ENCODE data around the gene DCAF4. TPM values are rescaled to one million over a fixed set of nuclear protein-coding genes. Genes with fewer than 3 reads are reported as not detected.

Gene DCAF4
- total and polyA plus RNA-seq, 5 donors: 2.9 to 7.4 (median 6.8) TPM

- no peak overlapping the region for H3K4me3 ChIP-seq (ENCODE audit: low read length)
- ATAC-seq (no peak), DNase-seq (no peak)
- intact Hi-C loops (cut with DNase I): loop anchor here in 1 of 4 donors (10.0 kb wide), 1 partner anchor 49 kb away; no protein-coding TSS in a partner anchor
- no peaks in the 10 kb centered on the region for H3K9me3 ChIP-seq (ENCODE audit: control insufficient read depth, low read length)
- H3K27me3 ChIP-seq (ENCODE audit: control insufficient read depth, insufficient read depth): no peaks in the 10 kb centered on the region
- peaks cover 3% of the 10 kb centered on the region for H3K4me1 ChIP-seq (ENCODE audit: control insufficient read depth, insufficient read depth, low read length)
- WGBS: 52% methylated on average over 4 of the region's 4 CpGs
- H3K27ac ChIP-seq (ENCODE audit: low read length): no peak overlapping the region
Observed at GRCh38 chr14:72883961-72884360, 42.3 kb upstream of the DCAF4 start.

DNA sequence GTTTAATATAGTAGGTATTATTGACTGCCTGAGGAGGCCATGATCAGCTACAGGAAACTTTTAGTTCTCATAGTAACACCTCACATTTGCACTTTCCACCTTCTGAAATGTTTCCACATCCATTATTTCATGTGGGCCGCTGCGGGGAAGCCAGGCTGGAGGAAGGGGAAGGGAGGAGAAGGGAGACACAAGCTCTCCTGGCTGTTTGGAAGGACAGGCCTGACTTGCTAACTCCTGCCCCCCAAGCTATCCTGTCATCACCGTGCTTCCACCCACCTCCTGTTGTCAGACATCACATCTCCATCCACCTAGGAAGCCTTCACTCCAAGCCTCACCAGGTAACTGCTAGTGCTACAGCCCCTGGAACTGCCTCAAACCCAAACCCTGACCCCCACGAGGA lies 41.9 kb upstream of the DCAF4 start:
- Histone ChIP-seq H3K4me3 (ENCODE audit: low read length) (no peak overlapping the region), H3K4me1 (ENCODE audit: control insufficient read depth, insufficient read depth, low read length) (peaks cover 3% of the 10 kb centered on the region), H3K27ac (ENCODE audit: low read length) (no peak overlapping the region), H3K27me3 (ENCODE audit: control insufficient read depth, insufficient read depth) (no peaks in the 10 kb centered on the region), H3K9me3 (ENCODE audit: control insufficient read depth, low read length) (no peaks in the 10 kb centered on the region)
- 56% methylated on average over 4 of the region's 4 CpGs for WGBS
- ATAC-seq: no peak
- DNase-seq: no peak
- intact Hi-C loops (cut with DNase I): loop anchor here in 1 of 4 donors (10.0 kb wide), 1 partner anchor 50 kb away; no protein-coding TSS in a partner anchor

DNA sequence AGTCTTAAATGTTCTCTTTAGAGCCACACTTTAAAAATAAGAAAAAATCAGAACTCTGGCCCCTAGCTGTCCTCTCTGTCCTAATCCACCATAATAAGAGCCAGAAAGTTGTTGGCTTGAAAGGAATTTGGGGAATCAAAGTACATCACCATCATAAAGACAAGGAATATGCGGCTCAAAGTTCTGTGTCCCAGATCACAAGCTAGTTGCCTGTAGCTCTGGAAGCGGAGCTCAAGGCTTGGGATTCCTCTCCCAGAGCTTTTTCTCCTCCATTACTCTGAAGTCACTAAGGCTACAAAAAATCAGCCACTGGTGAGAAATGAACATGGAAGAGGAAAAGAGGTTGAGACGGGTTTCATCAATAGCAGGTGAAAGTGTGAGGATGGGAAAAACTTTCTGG lies 38.8 kb upstream of the DCAF4 start:
- ATAC-seq (no peak), DNase-seq (no peak)
- 89% methylated on average over 3 of the region's 3 CpGs for WGBS
- Histone ChIP-seq H3K4me3 (ENCODE audit: low read length) (no peak overlapping the region), H3K4me1 (ENCODE audit: control insufficient read depth, insufficient read depth, low read length) (peaks cover 3% of the 10 kb centered on the region), H3K27me3 (ENCODE audit: control insufficient read depth, insufficient read depth) (peaks cover 2% of the 10 kb centered on the region), H3K27ac (ENCODE audit: low read length) (no peak overlapping the region), H3K9me3 (ENCODE audit: control insufficient read depth, low read length) (no peaks in the 10 kb centered on the region)
- intact Hi-C loops (cut with DNase I): loop anchor here in 1 of 4 donors (10.0 kb wide), 1 partner anchor 53 kb away; no protein-coding TSS in a partner anchor

GRCh38 chr14:72888192-72888591 lies 38.1 kb upstream of the DCAF4 start:
- peak overlapping the region; percentile 42 for H3K27ac ChIP-seq (ENCODE audit: low read length)
- DNase-seq: no peak
- intact Hi-C loops (cut with DNase I): loop anchor here in 1 of 4 donors (10.0 kb wide), 1 partner anchor 53 kb away; no protein-coding TSS in a partner anchor
- no peaks in the 10 kb centered on the region for H3K9me3 ChIP-seq (ENCODE audit: control insufficient read depth, low read length)
- peaks cover 2% of the 10 kb centered on the region for H3K27me3 ChIP-seq (ENCODE audit: control insufficient read depth, insufficient read depth)
- no peak for ATAC-seq
- H3K4me3 ChIP-seq (ENCODE audit: low read length): no peak overlapping the region
- WGBS: 72% methylated on average over 2 of the region's 2 CpGs
- peaks cover 3% of the 10 kb centered on the region for H3K4me1 ChIP-seq (ENCODE audit: control insufficient read depth, insufficient read depth, low read length)

GRCh38 chr14:72888636-72889201 lies 37.5 kb upstream of the DCAF4 start:
- peak overlapping the region; percentile 6 for H3K27ac ChIP-seq (ENCODE audit: low read length)
- intact Hi-C loops (cut with DNase I): loop anchor here in 1 of 4 donors (10.0 kb wide), 1 partner anchor 54 kb away; no protein-coding TSS in a partner anchor
- H3K9me3 ChIP-seq (ENCODE audit: control insufficient read depth, low read length): no peaks in the 10 kb centered on the region
- DNase-seq (no peak), ATAC-seq (no peak)
- no peak overlapping the region for H3K4me3 ChIP-seq (ENCODE audit: low read length)
- WGBS: 79% methylated on average over 2 of the region's 2 CpGs
- H3K4me1 ChIP-seq (ENCODE audit: control insufficient read depth, insufficient read depth, low read length): peaks cover 3% of the 10 kb centered on the region
- peaks cover 2% of the 10 kb centered on the region for H3K27me3 ChIP-seq (ENCODE audit: control insufficient read depth, insufficient read depth)

GRCh38 chr14:72889366-72889765 lies 36.9 kb upstream of the DCAF4 start:
- no peaks in the 10 kb centered on the region for H3K4me1 ChIP-seq (ENCODE audit: control insufficient read depth, insufficient read depth, low read length)
- DNase-seq (no peak), ATAC-seq (no peak)
- H3K27me3 ChIP-seq (ENCODE audit: control insufficient read depth, insufficient read depth): peaks cover 2% of the 10 kb centered on the region
- 52% methylated on average over 5 of the region's 5 CpGs for whole genome bisulfite sequencing
- H3K27ac ChIP-seq (ENCODE audit: low read length): peak overlapping the region; percentile 48
- no peak overlapping the region for H3K4me3 ChIP-seq (ENCODE audit: low read length)
- intact Hi-C loops (cut with DNase I): loop anchor here in 1 of 4 donors (10.0 kb wide), 1 partner anchor 55 kb away; no protein-coding TSS in a partner anchor
- no peaks in the 10 kb centered on the region for H3K9me3 ChIP-seq (ENCODE audit: control insufficient read depth, low read length)

DNA sequence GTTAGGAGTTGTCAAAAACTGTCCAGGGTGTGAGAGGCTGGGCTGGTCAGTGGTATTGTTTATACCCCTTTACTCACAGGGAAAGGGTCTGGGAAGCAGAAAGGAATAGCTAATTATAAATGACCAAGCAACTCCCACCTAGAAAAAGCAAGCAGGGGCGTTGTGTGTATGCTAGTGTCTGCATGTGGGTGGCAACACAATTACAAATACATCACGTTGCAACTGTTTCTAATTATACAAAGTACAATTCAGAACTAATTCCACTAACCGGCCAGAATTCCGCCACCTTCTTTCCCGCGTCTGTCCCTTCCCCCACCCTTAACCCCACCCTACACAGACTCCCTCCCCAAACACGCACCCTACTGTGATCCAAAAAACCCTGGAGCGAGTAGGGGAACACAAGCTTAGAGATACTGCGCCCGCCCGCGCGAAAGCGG lies 34.6 kb upstream of the DCAF4 start:
- peak overlapping the region; percentile 95 for H3K4me3 ChIP-seq (ENCODE audit: low read length)
- peaks cover 2% of the 10 kb centered on the region for H3K27me3 ChIP-seq (ENCODE audit: control insufficient read depth, insufficient read depth)
- no peaks in the 10 kb centered on the region for H3K4me1 ChIP-seq (ENCODE audit: control insufficient read depth, insufficient read depth, low read length)
- DNase-seq (no peak), ATAC-seq (no peak)
- intact Hi-C loops (cut with DNase I): loop anchor here in 3 of 4 donors (5.0 to 10.0 kb wide), 5 partner anchors 77 to 277 kb away; no protein-coding TSS in a partner anchor
- 3% methylated on average over 14 of the region's 14 CpGs for WGBS
- no peaks in the 10 kb centered on the region for H3K9me3 ChIP-seq (ENCODE audit: control insufficient read depth, low read length)
- H3K27ac ChIP-seq (ENCODE audit: low read length): peak overlapping the region; percentile 28

DNA sequence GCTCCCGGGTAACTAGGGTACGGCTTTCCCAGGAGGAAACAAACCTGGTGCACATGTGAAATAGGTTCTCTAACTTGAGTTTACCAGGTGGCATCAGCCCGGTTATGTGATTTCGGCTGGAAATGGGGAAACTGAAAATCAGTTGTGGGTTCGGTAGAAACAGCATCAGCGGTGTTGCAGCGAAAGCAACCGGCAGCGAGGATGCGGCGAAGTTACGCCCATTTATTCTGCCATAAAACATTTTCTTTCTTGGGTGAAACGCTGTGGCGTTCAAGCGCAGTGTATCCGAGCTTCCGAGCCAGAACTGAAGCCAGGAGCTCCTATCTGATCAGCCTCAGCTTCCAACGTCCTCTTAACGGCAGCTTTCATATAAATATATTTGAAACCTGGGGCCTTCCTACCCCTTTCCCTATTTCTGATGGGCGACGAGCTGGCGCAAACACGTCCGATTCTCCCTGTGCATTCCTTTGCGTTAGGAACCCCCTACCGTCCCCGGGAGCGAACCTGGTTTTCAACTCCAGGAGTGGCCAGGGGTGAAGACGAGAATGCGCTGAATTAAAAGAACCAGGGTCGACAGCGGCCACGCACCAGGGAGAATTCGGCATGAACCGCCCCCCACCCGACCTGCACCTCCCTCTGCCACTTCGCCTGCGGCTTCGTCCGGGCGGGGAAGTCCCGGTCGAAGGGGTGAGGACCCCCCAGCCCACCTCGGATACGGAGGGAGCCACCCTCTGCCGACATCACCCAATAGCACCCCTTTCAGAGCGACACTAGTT lies 34.0 kb upstream of the DCAF4 start:
- ATAC-seq (no peak), DNase-seq (peak in 2 of 3 donors; percentile 53 to 60)
- Histone ChIP-seq H3K4me3 (ENCODE audit: low read length) (peak overlapping the region; percentile 95), H3K9me3 (ENCODE audit: control insufficient read depth, low read length) (no peaks in the 10 kb centered on the region), H3K27me3 (ENCODE audit: control insufficient read depth, insufficient read depth) (peaks cover 2% of the 10 kb centered on the region), H3K4me1 (ENCODE audit: control insufficient read depth, insufficient read depth, low read length) (no peaks in the 10 kb centered on the region), H3K27ac (ENCODE audit: low read length) (peak overlapping the region; percentile 28)
- intact Hi-C loops (cut with DNase I): loop anchor here in 3 of 4 donors (5.0 to 10.0 kb wide), 5 partner anchors 77 to 277 kb away; no protein-coding TSS in a partner anchor
- WGBS: under 1% methylated on average over 47 of the region's 47 CpGs

GRCh38 chr14:72892879-72893635 lies 33.2 kb upstream of the DCAF4 start:
- peaks cover 2% of the 10 kb centered on the region for H3K27me3 ChIP-seq (ENCODE audit: control insufficient read depth, insufficient read depth)
- ATAC-seq (peak; percentile 34 to 36), DNase-seq (peak; percentile 23 to 69 (median 55))
- H3K27ac ChIP-seq (ENCODE audit: low read length): peak overlapping the region; percentile 10
- no peaks in the 10 kb centered on the region for H3K4me1 ChIP-seq (ENCODE audit: control insufficient read depth, insufficient read depth, low read length)
- intact Hi-C loops (cut with DNase I): loop anchor here in 3 of 4 donors (5.0 to 10.0 kb wide), 5 partner anchors 78 to 278 kb away; no protein-coding TSS in a partner anchor
- peak overlapping the region; percentile 95 for H3K4me3 ChIP-seq (ENCODE audit: low read length)
- 1% methylated on average over 68 of the region's 68 CpGs for WGBS
- no peaks in the 10 kb centered on the region for H3K9me3 ChIP-seq (ENCODE audit: control insufficient read depth, low read length)

DNA sequence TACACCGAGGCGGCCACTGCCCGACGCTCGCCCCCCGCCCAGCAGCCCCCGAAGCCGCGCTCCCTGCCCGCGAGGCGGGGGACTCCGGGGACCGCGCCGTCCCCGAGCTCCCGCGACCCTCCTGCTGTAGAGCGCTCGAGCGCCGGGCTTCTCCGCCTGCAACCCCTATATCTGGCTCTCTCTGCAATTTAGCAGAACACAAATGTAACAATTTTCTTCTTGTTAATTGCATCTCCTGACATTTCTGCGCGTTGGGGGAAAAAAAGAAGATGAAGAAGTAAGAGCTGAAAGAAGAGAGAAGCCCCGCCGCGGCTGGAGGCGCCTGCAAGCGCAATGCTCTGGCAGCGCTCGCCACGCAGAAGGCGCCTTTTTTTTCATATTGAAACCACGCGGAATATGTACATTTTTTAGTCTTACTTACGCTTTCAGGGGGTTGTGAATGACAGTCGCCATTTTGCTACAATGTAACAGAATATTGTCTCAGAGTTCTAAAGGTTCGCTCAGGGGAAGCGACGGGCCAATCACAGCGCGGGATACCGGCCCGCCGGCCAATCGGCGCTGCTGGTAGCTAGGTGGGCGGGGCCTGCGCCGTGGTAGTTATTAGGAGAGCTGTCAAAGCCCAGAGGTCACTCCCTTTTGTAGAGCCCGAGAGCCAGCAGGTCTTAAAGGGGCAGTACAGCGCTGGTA lies 32.5 kb upstream of the DCAF4 start, which contains the start of gene DPF3:
DPF3 (minus strand) TSS at position 466 of the 687 bp plus-strand sequence; CDS start at position 453, 13 bp downstream.
- DNase-seq (peak; percentile 97 to 99 (median 98)), ATAC-seq (peak; percentile 99)
- Histone ChIP-seq H3K9me3 (ENCODE audit: control insufficient read depth, low read length) (no peaks in the 10 kb centered on the region), H3K27ac (ENCODE audit: low read length) (peak within 1 kb of the TSS; percentile 80), H3K4me3 (ENCODE audit: low read length) (peak within 1 kb of the TSS; percentile 95), H3K4me1 (ENCODE audit: control insufficient read depth, insufficient read depth, low read length) (no peaks in the 10 kb centered on the region), H3K27me3 (ENCODE audit: control insufficient read depth, insufficient read depth) (peaks cover 2% of the 10 kb centered on the region)
- intact Hi-C loops (cut with DNase I): loop anchor here in 3 of 4 donors (5.0 to 10.0 kb wide), 5 partner anchors 79 to 279 kb away; no protein-coding TSS in a partner anchor
- under 1% methylated on average over 54 of the region's 54 CpGs for WGBS

Measured in right cardiac atrium (tissue), 5 donors.